K562 (cell line): ENCODE results near the gene SUSD3. TPM values are rescaled to one million over a fixed set of nuclear protein-coding genes. Genes with fewer than 3 reads are reported as not detected.

Experiments
- DMBX1 ChIP-seq: fragments of 250-450 bp; sonication (Bioruptor Pico); IDR thresholded peaks from 2 replicates; pipeline ENCODE4 v1.8.0; 2022; ENCODE audit warnings: inconsistent platforms, mild to moderate bottlenecking, moderate library complexity, borderline replicate concordance
- ESRRB ChIP-seq: fragments of 250-450 bp; sonication (Bioruptor Pico); IDR thresholded peaks from 2 replicates; pipeline ENCODE4 v1.5.0; 2020; ENCODE audit warnings: mild to moderate bottlenecking, moderate library complexity, borderline replicate concordance
- EWSR1 ChIP-seq: fragments of 450-650 bp; IDR thresholded peaks from 2 replicates; pipeline ENCODE4 v1.6.1; 2018; ENCODE audit warnings: borderline replicate concordance, mild to moderate bottlenecking, low read depth, moderate library complexity; ENCODE audit not compliant: partially characterized antibody
- LCOR ChIP-seq: sonication (generic); formaldehyde crosslinking; IDR thresholded peaks from 2 replicates; pipeline ENCODE4 v1.8.0; 2022; ENCODE audit warnings: mild to moderate bottlenecking, missing genetic modification reagents
- MBD2 ChIP-seq: sonication (generic); IDR thresholded peaks from 2 replicates; pipeline ENCODE4 v1.6.1; 2016; ENCODE audit warnings: low read depth, borderline replicate concordance
- PHB2 ChIP-seq: fragments of 450-650 bp; IDR thresholded peaks from 2 replicates; pipeline ENCODE4 v1.6.1; 2017; ENCODE audit warnings: low read depth
- SOX6 ChIP-seq: fragments of 450-650 bp; IDR thresholded peaks from 2 replicates; pipeline ENCODE4 v1.6.1; 2014; ENCODE audit warnings: mild to moderate bottlenecking
- SRSF9 ChIP-seq: fragments of 200-400 bp; formaldehyde crosslinking; IDR thresholded peaks from 2 replicates; pipeline ENCODE4 v1.6.1; 2017; ENCODE audit warnings: low read depth, low read length, borderline replicate concordance
- TBP ChIP-seq: optimal IDR thresholded peaks from 2 replicates; pipeline ENCODE3; 2011; ENCODE audit warnings: low read depth, low read length, improper control_type of control experiment
- YBX1 ChIP-seq: fragments of 450-650 bp; IDR thresholded peaks from 2 replicates; pipeline ENCODE4 v1.7.1; 2016; ENCODE audit warnings: mild to moderate bottlenecking
- ZNF766 ChIP-seq: fragments of 200-800 bp; sonication (Bioruptor generic); conservative IDR thresholded peaks from 2 replicates; pipeline ENCODE4 v1.6.1; 2016; ENCODE audit warnings: missing genetic modification characterization, missing compliant biosample characterization
- ZZZ3 ChIP-seq: fragments of 450-650 bp; IDR thresholded peaks from 2 replicates; pipeline ENCODE4 v1.6.1; 2016; ENCODE audit warnings: antibody characterized with exemption, mild to moderate bottlenecking, moderate library complexity
- polyA plus RNA-seq, 8 experiments: library from polyadenylated mRNA; depleted of rRNA in 4 of 8; stranded (reverse) in 5 of 8; unstranded in 3 of 8; fragments of >200 nt; fragmentation: Nextera tagmentation in 2 of 8; fragmentation: Illumina TruSeq in 1 of 8; extraction: Ambion mirVana in 2 of 8; extraction: Trizol in 1 of 8; gene quantifications; 2 replicates each; pipeline versions ENCODE4 v1.2.1 to v1.2.3, GENCODE V29; 2011 to 2014; ENCODE audit warnings: inconsistent platforms in 1 of 8, missing spikeins in 1 of 8
- total RNA-seq, 7 experiments: library from RNA; depleted of rRNA in 6 of 7; stranded (reverse); fragments of >200 nt in 6 of 7; fragmentation: Illumina TruSeq in 2 of 7; extraction: Trizol in 2 of 7; gene quantifications; 2 replicates each; pipeline versions ENCODE4 v1.2.1 to v1.2.3, GENCODE V29; 2011 to 2021; ENCODE audit warnings: low replicate concordance in 1 of 7
- TF ChIP-seq, protein P1 (sequence below): sonication (generic); formaldehyde crosslinking; IDR thresholded peaks from 2 replicates; pipeline ENCODE4 v1.8.1; 2023; ENCODE audit warnings: mild to moderate bottlenecking, missing genetic modification reagents, moderate library complexity
- TF ChIP-seq, protein P2 (sequence below): fragments of 450-650 bp; formaldehyde crosslinking; IDR thresholded peaks from 2 replicates; pipeline ENCODE4 v1.4.0; 2020; ENCODE audit warnings: mild to moderate bottlenecking, moderate library complexity
- TF ChIP-seq, protein P3 (sequence below): fragments of 450-650 bp; formaldehyde crosslinking; IDR thresholded peaks from 2 replicates; pipeline ENCODE4 v1.4.0; 2022; ENCODE audit warnings: missing genetic modification characterization
- TF ChIP-seq, protein P4 (sequence below): fragments of 250-450 bp; sonication (Bioruptor Pico); IDR thresholded peaks from 2 replicates; pipeline ENCODE4 v1.4.0; 2020
- TF ChIP-seq, protein P5 (sequence below): fragments of 450-650 bp; formaldehyde crosslinking; IDR thresholded peaks from 2 replicates; pipeline ENCODE4 v1.4.0; 2022; ENCODE audit warnings: missing genetic modification characterization

Gene SUSD3
- total and polyA plus RNA-seq, 9 of the 15 experiments (the other 6 are each of a cell fraction or from before 2014, with no cell fraction given) = 1.3 to 21.7 (median 11.4) TPM

DNA sequence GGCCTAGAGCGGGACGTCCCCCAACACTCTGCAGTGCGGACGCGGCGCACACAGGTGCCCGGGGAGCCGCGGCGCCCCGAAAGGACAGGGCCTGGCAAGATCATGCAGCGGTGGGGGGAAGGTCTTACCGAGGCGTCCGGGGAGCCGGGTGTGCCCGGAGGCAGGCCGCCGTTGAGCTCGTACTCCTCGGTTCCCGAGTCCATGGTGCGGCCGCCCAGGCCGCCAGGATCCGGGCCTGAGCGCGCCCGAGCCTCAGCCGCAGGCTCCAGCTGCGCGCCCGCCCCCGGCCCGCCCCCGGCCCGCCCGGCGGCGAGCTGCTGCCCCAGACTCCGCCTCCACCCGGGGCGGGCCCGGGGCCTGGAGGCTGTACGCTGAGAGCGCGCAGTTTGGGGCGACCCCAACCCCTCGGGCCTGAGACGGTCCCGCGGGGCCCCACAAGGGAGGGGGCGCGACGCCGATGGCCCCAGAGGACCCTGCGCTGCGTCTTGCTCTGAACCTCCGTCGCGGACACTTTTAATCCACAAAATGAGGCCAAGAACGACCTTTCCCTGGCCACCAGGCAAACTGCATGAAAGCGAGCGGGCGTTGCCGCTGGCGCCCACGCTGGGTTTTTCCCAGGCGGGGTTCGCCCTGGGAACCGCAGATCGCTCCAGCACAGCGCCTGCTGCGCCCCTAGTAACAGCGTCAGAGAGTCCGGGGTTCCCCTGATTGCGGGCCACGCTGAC, 75.7 kb downstream of the SUSD3 start, which contains the start of gene NINJ1 (continued):
- TF ChIP-seq, protein P1, sequence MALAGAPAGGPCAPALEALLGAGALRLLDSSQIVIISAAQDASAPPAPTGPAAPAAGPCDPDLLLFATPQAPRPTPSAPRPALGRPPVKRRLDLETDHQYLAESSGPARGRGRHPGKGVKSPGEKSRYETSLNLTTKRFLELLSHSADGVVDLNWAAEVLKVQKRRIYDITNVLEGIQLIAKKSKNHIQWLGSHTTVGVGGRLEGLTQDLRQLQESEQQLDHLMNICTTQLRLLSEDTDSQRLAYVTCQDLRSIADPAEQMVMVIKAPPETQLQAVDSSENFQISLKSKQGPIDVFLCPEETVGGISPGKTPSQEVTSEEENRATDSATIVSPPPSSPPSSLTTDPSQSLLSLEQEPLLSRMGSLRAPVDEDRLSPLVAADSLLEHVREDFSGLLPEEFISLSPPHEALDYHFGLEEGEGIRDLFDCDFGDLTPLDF (CRISPR knock-in tag) = no peak
- no peak for TF ChIP-seq ZNF766 (CRISPR knock-in tag)
- no peak for TF ChIP-seq ZZZ3
- TF ChIP-seq, protein P2, sequence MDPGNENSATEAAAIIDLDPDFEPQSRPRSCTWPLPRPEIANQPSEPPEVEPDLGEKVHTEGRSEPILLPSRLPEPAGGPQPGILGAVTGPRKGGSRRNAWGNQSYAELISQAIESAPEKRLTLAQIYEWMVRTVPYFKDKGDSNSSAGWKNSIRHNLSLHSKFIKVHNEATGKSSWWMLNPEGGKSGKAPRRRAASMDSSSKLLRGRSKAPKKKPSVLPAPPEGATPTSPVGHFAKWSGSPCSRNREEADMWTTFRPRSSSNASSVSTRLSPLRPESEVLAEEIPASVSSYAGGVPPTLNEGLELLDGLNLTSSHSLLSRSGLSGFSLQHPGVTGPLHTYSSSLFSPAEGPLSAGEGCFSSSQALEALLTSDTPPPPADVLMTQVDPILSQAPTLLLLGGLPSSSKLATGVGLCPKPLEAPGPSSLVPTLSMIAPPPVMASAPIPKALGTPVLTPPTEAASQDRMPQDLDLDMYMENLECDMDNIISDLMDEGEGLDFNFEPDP (CRISPR knock-in tag) = no peak
- TF ChIP-seq ESRRB = no peak
- TF ChIP-seq SOX6 = no peak
- TF ChIP-seq, protein P3, sequence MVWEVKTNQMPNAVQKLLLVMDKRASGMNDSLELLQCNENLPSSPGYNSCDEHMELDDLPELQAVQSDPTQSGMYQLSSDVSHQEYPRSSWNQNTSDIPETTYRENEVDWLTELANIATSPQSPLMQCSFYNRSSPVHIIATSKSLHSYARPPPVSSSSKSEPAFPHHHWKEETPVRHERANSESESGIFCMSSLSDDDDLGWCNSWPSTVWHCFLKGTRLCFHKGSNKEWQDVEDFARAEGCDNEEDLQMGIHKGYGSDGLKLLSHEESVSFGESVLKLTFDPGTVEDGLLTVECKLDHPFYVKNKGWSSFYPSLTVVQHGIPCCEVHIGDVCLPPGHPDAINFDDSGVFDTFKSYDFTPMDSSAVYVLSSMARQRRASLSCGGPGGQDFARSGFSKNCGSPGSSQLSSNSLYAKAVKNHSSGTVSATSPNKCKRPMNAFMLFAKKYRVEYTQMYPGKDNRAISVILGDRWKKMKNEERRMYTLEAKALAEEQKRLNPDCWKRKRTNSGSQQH (CRISPR knock-in tag) = no peak
- no peak for TF ChIP-seq YBX1
- TF ChIP-seq, protein P4, sequence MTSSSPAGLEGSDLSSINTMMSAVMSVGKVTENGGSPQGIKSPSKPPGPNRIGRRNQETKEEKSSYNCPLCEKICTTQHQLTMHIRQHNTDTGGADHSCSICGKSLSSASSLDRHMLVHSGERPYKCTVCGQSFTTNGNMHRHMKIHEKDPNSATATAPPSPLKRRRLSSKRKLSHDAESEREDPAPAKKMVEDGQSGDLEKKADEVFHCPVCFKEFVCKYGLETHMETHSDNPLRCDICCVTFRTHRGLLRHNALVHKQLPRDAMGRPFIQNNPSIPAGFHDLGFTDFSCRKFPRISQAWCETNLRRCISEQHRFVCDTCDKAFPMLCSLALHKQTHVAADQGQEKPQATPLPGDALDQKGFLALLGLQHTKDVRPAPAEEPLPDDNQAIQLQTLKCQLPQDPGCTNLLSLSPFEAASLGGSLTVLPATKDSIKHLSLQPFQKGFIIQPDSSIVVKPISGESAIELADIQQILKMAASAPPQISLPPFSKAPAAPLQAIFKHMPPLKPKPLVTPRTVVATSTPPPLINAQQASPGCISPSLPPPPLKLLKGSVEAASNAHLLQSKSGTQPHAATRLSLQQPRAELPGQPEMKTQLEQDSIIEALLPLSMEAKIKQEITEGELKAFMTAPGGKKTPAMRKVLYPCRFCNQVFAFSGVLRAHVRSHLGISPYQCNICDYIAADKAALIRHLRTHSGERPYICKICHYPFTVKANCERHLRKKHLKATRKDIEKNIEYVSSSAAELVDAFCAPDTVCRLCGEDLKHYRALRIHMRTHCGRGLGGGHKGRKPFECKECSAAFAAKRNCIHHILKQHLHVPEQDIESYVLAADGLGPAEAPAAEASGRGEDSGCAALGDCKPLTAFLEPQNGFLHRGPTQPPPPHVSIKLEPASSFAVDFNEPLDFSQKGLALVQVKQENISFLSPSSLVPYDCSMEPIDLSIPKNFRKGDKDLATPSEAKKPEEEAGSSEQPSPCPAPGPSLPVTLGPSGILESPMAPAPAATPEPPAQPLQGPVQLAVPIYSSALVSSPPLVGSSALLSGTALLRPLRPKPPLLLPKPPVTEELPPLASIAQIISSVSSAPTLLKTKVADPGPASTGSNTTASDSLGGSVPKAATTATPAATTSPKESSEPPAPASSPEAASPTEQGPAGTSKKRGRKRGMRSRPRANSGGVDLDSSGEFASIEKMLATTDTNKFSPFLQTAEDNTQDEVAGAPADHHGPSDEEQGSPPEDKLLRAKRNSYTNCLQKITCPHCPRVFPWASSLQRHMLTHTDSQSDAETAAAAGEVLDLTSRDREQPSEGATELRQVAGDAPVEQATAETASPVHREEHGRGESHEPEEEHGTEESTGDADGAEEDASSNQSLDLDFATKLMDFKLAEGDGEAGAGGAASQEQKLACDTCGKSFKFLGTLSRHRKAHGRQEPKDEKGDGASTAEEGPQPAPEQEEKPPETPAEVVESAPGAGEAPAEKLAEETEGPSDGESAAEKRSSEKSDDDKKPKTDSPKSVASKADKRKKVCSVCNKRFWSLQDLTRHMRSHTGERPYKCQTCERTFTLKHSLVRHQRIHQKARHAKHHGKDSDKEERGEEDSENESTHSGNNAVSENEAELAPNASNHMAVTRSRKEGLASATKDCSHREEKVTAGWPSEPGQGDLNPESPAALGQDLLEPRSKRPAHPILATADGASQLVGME (CRISPR knock-in tag) = no peak
- TF ChIP-seq EWSR1 = no peak
- TF ChIP-seq TBP = no peak
- no peak for TF ChIP-seq SRSF9
- TF ChIP-seq, protein P5, sequence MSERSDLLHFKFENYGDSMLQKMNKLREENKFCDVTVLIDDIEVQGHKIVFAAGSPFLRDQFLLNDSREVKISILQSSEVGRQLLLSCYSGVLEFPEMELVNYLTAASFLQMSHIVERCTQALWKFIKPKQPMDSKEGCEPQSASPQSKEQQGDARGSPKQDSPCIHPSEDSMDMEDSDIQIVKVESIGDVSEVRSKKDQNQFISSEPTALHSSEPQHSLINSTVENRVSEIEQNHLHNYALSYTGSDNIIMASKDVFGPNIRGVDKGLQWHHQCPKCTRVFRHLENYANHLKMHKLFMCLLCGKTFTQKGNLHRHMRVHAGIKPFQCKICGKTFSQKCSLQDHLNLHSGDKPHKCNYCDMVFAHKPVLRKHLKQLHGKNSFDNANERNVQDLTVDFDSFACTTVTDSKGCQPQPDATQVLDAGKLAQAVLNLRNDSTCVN (CRISPR knock-in tag) = no peak
- no peak for TF ChIP-seq LCOR (CRISPR knock-in tag)
- no peak for TF ChIP-seq DMBX1
- no peak for TF ChIP-seq MBD2
- TF ChIP-seq PHB2 = no peak
